ENCODE results near the gene AEBP1. TPM values are rescaled to one million over a fixed set of nuclear protein-coding genes. Genes with fewer than 3 reads are reported as not detected.

AEBP1 gene
- total RNA-seq, 1 experiment from 2014 or later = 49.3 TPM

GRCh38 chr7:44132039-44132438, 27.9 kb downstream of the AEBP1 start:
- H3K27me3 Mint-ChIP-seq (ENCODE audit: low read depth) = peaks cover 66% of the 10 kb centered on the region

More at GRCh38 chr7:44132039-44132438, 27.9 kb downstream of the AEBP1 start:
- Histone ChIP-seq H3T11ph (ENCODE audit: low read length) (no peak overlapping the region), H3K79me1 (ENCODE audit: insufficient read depth, low read depth, low read length, poor library complexity, severe bottlenecking) (no peaks in the 10 kb centered on the region), H3K9me3 (ENCODE audit: control insufficient read depth, low read depth, low read length) (no peaks in the 10 kb centered on the region), H4K8ac (replicated peaks; ENCODE audit: insufficient read length, low read depth, low read length) (no peak overlapping the region), H3K23ac (ENCODE audit: insufficient read length, low read depth, low read length) (no peak overlapping the region), H4K5ac (ENCODE audit: insufficient read length, low read depth, low read length) (no peak overlapping the region), H4K20me1 (ENCODE audit: control insufficient read depth, insufficient read depth, insufficient read length) (no peaks in the 10 kb centered on the region), H3K4me1 (ENCODE audit: insufficient read depth, low read length) (no peaks in the 10 kb centered on the region; the same call in 1 of the 2 replicates), H3K14ac (ENCODE audit: insufficient read depth, low read length) (no peak overlapping the region), H3K27me3 (ENCODE audit: insufficient read depth, low read length) (no peaks in the 10 kb centered on the region; the same call in 1 of the 2 replicates), H3K79me2 (ENCODE audit: insufficient read depth, low read length) (no peaks in the 10 kb centered on the region), H2BK12ac (ENCODE audit: insufficient read length, low read depth, low read length) (no peak overlapping the region), H3K23me2 (ENCODE audit: insufficient read length, low read depth, low read length, poor library complexity, severe bottlenecking) (no peaks in the 10 kb centered on the region), H2BK20ac (ENCODE audit: low read depth, low read length, poor library complexity, severe bottlenecking) (no peak overlapping the region), H3K56ac (ENCODE audit: insufficient read length, low read depth, low read length) (no peak overlapping the region), H2AK5ac (ENCODE audit: insufficient read length, low read length) (no peak overlapping the region), H3K4me2 (ENCODE audit: insufficient read depth, insufficient read length, low read length) (no peak overlapping the region), H2BK120ac (ENCODE audit: low read depth, low read length, poor library complexity, severe bottlenecking) (no peak overlapping the region), H3K18ac (ENCODE audit: insufficient read length, low read depth, low read length) (no peak overlapping the region), H4K91ac (ENCODE audit: insufficient read length, low read depth, low read length) (no peak overlapping the region), H2AFZ (ENCODE audit: low read length) (no peak overlapping the region), H3K27ac (ENCODE audit: insufficient read length, low read depth, low read length) (no peak overlapping the region), H3K4ac (ENCODE audit: low read depth, low read length) (no peak overlapping the region), H3K9ac (ENCODE audit: extremely low read depth, insufficient read length, low read length) (no peak overlapping the region), H2BK15ac (ENCODE audit: low read depth, low read length) (no peak overlapping the region), H2BK5ac (ENCODE audit: insufficient read length, low read length) (no peak overlapping the region)
- H3K4me3 Mint-ChIP-seq = peak overlapping the region in 1 of 2 experiments; percentile 66; a peak in 3 of 5 replicates
- no peak overlapping the region; a peak in 1 of 7 replicates for H3K27ac Mint-ChIP-seq
- peaks cover 5 to 6% of the 10 kb centered on the region in 2 experiments for H3K9me3 Mint-ChIP-seq
- no peaks in the 10 kb centered on the region; a peak in 1 of 7 replicates for H3K36me3 Mint-ChIP-seq (ENCODE audit: insufficient read depth in 1 of 3, low read depth in 3 of 3)
- no peak for TF ChIP-seq CTCF (conservative IDR thresholded peaks at IDR 0.05)
- WGBS (ENCODE audit: extremely low coverage, insufficient read length, low lambda C conversion rate) = no CpG with 5 or more reads among the region's 2 CpGs
- peaks cover 12 to 22% of the 10 kb centered on the region in 2 experiments for H3K4me1 Mint-ChIP-seq
- DNase-seq = no peak
